ENCODE results near the gene PDE4D.

- TF ChIP-seq EZH2phosphoT487 (IDR thresholded peaks at IDR 0.05; ENCODE audit: insufficient read depth, low read depth) = no peak
- TF ChIP-seq EZH2 (IDR thresholded peaks at IDR 0.05; ENCODE audit: insufficient read depth, poor library complexity, severe bottlenecking) = no peak
These were observed 893.3 kb downstream of the PDE4D start for GRCh38 chr5:59000211-59000610.

Measured in GM23248 (cell line).